Activated T-helper 17 cell treated with anti-CD3 and anti-CD28 coated beads, Interleukin-2, amount 50 U/mL, for 72 hours (primary cell): ENCODE data around the gene IGF2BP2. TPM values are rescaled to one million over a fixed set of nuclear protein-coding genes. Genes with fewer than 3 reads are reported as not detected.
"Not testable (repeated sequence)": the region's sequence is repeated elsewhere in the genome, so short reads cannot be mapped to it uniquely, and the experiment has no call there.

Experiments
- ATAC-seq: fragments of 150-1000 bp; cut with Tn5 transposase; replicated peaks from 2 replicates; pipeline ENCODE4 v1.10.0; 2021; ENCODE audit warnings: mild to moderate bottlenecking, moderate library complexity
- H3K27ac Mint-ChIP-seq: one replicate; pipeline ENCODE4 v1.8.0; 2022; ENCODE audit warnings: mixed read lengths
- H3K27me3 Mint-ChIP-seq: one replicate; pipeline ENCODE4 v1.8.0; 2022; ENCODE audit warnings: mixed read lengths
- H3K36me3 Mint-ChIP-seq: one replicate; pipeline ENCODE4 v1.8.0; 2022; ENCODE audit warnings: low read depth, mild to moderate bottlenecking, mixed read lengths
- H3K4me1 Mint-ChIP-seq: one replicate; pipeline ENCODE4 v1.8.0; 2022; ENCODE audit warnings: mixed read lengths
- H3K4me3 Mint-ChIP-seq: one replicate; pipeline ENCODE4 v1.8.0; 2022; ENCODE audit warnings: mild to moderate bottlenecking, mixed read lengths
- H3K9me3 Mint-ChIP-seq: one replicate; pipeline ENCODE4 v1.8.0; 2022; ENCODE audit warnings: mixed read lengths
- total RNA-seq, 2 donors: library from RNA; stranded (reverse); gene quantifications; one replicate each; pipeline ENCODE4 v1.2.3, GENCODE V29; 2022

Gene IGF2BP2
- total RNA-seq, 2 donors from 2014 or later = 0.28 to 0.82 TPM

DNA sequence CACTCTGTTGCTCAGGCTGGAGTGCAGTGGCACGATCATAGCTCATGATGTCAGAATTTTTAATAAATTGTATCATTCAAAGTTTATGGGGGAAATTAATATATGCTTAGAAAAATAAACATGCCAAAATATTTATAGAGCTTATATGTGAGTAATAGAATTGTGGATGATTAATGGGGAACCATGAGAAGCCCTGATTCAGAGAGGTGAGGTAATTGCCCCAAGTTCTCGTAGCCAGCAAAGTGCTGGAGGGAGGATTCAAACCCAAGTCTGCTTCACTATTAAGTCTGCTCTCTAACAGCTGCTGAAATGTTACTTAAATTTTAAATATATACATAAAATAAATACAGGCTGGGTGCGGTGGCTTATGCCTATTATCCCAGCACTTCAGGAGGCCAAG lies 26.2 kb upstream of the IGF2BP2 start:
- Mint-ChIP-seq H3K4me3 (no peak overlapping the region), H3K36me3 (no peaks in the 10 kb centered on the region), H3K27ac (no peak overlapping the region), H3K9me3 (peaks cover 2% of the 10 kb centered on the region), H3K4me1 (no peaks in the 10 kb centered on the region), H3K27me3 (peaks cover 10% of the 10 kb centered on the region)
- ATAC-seq = no peak

DNA sequence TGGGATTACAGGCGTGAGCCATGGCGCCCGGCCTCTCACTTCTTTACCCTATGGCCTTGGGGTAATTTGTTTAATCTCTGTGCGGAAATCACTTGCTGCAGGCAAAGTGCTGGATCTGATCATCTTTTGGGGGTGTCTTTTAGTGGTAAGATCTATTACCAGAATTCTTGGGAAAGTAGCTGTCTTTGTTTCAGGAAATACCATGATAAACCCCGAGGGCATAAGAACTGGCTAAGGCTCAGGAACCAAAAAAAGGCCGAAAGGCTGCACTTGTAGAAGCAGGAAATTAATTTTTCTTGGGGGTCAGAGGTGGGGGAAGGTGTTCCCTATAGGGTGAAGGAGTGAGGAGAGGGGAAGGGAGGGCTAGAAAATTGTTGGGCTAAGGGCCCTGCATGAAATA lies 22.7 kb upstream of the IGF2BP2 start:
- H3K9me3 Mint-ChIP-seq = no peaks in the 10 kb centered on the region
- H3K4me3 Mint-ChIP-seq = no peak overlapping the region
- H3K4me1 Mint-ChIP-seq = no peaks in the 10 kb centered on the region
- peaks cover 13% of the 10 kb centered on the region for H3K27me3 Mint-ChIP-seq
- no peak overlapping the region for H3K27ac Mint-ChIP-seq
- no peaks in the 10 kb centered on the region for H3K36me3 Mint-ChIP-seq
- ATAC-seq = no peak

DNA sequence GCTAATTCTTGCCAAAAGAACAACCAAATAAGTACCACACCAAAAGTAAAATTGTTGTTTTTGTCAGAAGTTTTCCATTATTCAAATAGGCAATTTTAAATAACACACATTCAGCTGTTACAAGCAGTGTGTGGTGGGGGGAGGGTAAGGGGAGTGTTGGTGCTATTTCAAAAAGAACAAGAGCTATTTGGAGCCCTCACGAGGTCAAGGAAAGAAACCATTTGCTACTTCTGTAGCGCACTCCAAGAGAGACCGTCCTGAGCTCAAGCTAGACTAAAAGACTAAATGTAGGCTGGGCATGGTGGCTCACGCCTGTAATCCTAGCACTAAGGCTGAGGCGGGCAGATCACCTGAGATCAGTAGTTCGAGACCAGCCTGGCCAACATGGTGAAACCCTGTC lies 21.2 kb upstream of the IGF2BP2 start:
- H3K9me3 Mint-ChIP-seq = no peaks in the 10 kb centered on the region
- no peak overlapping the region for H3K27ac Mint-ChIP-seq
- no peaks in the 10 kb centered on the region for H3K4me1 Mint-ChIP-seq
- no peak overlapping the region for H3K4me3 Mint-ChIP-seq
- no peaks in the 10 kb centered on the region for H3K36me3 Mint-ChIP-seq
- peaks cover 12% of the 10 kb centered on the region for H3K27me3 Mint-ChIP-seq
- ATAC-seq = no peak

DNA sequence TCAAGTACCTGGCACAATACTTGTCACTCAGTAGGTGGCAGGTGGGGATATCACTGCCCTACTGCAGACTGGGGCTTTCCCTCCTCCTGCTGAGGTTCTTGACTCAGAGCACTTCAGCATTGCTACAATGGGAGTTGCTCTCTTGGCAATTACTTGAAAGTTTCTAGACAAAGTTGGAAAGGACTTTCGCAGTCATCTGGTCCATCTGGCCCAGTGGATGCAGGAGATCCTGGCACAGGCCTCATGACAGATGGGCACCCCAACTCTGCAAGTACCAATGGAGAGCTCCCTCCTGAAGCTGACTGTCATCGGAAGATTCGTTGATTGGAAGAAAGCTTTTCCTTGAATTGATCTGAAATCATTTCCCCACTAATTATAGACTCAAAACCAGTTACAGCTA lies 19.2 kb upstream of the IGF2BP2 start:
- Mint-ChIP-seq H3K4me3 (no peak overlapping the region), H3K27me3 (peaks cover 16% of the 10 kb centered on the region), H3K4me1 (no peaks in the 10 kb centered on the region), H3K9me3 (no peaks in the 10 kb centered on the region), H3K36me3 (no peaks in the 10 kb centered on the region), H3K27ac (no peak overlapping the region)
- no peak for ATAC-seq

DNA sequence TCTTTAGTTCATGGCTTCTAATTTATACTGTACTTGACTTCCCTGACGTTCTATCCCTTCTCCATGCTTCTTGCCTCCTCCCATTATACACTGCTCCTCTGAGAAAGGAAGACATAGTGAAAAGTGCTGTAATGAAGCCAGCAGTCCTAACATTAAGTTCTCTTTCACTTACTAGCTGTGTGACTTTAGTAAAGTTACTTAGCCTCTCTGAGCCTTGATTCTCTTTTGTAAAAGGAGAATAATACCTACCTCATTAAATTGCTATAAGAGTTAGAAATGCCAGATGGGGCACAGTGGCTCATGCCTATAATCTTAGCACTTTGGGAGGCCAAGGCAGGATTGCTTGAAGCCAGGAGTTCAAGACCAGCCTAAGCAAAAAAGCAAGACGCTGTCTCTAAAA lies 18.8 kb upstream of the IGF2BP2 start:
- H3K27ac Mint-ChIP-seq = no peak overlapping the region
- H3K27me3 Mint-ChIP-seq = peaks cover 19% of the 10 kb centered on the region
- H3K36me3 Mint-ChIP-seq = no peaks in the 10 kb centered on the region
- H3K4me1 Mint-ChIP-seq = no peaks in the 10 kb centered on the region
- ATAC-seq = no peak
- H3K4me3 Mint-ChIP-seq = no peak overlapping the region
- H3K9me3 Mint-ChIP-seq = no peaks in the 10 kb centered on the region

DNA sequence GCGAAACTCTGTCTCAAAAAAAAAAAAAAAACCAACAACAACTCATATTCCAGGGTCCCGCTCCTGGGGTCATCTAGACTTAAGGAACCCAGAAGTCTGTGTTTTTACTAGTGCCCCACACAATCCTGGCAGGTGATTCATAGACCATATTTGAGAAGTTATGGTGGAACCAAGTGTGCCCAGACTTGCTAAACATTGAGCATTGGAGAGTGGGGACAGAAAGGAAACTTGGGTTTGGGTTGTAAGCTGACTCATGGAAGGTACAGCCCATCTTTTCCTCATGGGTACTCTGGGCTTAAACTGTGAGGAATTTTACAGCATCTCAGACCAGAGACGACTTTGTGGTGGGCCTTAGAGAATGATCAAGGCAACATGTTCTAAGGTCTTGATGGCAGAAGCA lies 18.3 kb upstream of the IGF2BP2 start:
- Mint-ChIP-seq H3K4me1 (no peaks in the 10 kb centered on the region), H3K27ac (no peak overlapping the region), H3K36me3 (no peaks in the 10 kb centered on the region), H3K4me3 (no peak overlapping the region), H3K27me3 (peaks cover 19% of the 10 kb centered on the region), H3K9me3 (no peaks in the 10 kb centered on the region)
- no peak for ATAC-seq

DNA sequence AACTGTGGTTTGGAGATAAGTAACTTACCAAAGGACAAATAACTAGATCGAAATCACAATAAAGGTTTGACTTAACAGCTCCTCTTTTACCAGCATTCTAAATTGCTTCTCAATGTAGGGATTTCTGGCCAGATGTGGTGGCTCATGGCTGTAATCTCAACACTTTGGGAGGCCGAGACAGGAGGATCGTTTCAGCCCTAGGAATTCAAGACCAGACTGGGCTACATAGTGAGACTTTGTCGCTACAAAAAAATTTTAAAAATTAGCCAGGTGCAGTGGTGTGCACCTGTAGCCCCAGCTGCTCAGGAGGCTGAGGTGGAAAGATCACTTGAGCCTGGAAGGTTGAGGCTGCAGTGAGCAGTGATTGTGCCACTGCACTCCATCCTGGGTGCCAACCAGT lies 17.4 kb upstream of the IGF2BP2 start:
- Mint-ChIP-seq H3K36me3 (no peaks in the 10 kb centered on the region), H3K27me3 (peaks cover 21% of the 10 kb centered on the region), H3K4me1 (no peaks in the 10 kb centered on the region), H3K27ac (no peak overlapping the region), H3K4me3 (no peak overlapping the region), H3K9me3 (no peaks in the 10 kb centered on the region)
- no peak for ATAC-seq

DNA sequence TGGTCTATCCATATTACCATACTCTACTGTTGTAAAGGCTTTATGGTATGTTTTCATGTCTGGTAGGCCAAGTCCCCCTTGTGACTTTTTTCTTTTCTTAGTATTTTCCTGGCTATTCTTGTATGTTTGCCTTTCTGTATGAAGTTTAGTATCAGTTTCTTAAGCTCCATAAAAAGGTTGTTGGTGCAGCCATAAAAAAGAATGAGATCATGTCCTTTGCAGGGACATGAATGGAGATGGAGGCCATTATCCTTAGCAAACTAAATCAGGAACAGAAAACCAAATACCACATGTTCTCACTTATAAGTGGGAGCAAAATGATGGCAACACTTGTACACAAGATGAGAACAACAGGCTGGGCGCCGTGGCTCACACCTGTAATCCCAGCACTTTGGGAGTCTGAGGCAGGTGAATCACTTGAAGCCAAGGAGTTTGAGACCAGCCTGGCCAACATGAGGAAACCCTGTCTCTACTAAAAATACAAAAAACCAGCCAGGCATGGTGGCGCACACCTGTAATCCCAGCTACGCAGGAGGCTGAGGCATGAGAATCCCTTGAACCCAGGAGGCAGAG lies 13.7 kb upstream of the IGF2BP2 start:
- H3K4me3 Mint-ChIP-seq = not testable (repeated sequence)

DNA sequence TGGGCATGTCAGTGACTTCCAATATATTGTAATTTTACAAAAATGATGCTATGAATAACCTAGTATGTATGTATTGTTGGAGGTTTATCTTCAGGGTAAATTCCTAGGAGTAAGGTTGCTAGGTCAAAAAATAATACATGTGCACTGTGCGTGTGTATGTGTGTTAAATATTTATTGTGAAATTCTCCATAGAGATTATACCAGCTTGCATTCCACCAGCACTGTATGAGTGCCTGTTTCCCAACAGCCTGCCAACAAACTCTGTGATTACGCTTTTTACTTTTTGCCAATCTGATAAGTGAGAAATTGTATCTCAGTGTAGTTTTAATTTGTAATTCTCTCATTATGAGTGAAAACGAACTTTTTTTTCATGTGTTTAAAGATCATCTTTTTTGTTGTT lies 12.6 kb upstream of the IGF2BP2 start:
- no peak overlapping the region for H3K4me3 Mint-ChIP-seq
- H3K27ac Mint-ChIP-seq = no peak overlapping the region
- H3K9me3 Mint-ChIP-seq = no peaks in the 10 kb centered on the region
- peaks cover 22% of the 10 kb centered on the region for H3K27me3 Mint-ChIP-seq
- H3K36me3 Mint-ChIP-seq = no peaks in the 10 kb centered on the region
- no peaks in the 10 kb centered on the region for H3K4me1 Mint-ChIP-seq
- ATAC-seq = no peak

More for the DNA sequence above, 13.7 kb upstream of the IGF2BP2 start:
- not testable (repeated sequence) for ATAC-seq, H3K4me1 Mint-ChIP-seq, H3K27ac Mint-ChIP-seq, H3K36me3 Mint-ChIP-seq, H3K9me3 Mint-ChIP-seq
- peaks cover 18% of the 10 kb centered on the region for H3K27me3 Mint-ChIP-seq

DNA sequence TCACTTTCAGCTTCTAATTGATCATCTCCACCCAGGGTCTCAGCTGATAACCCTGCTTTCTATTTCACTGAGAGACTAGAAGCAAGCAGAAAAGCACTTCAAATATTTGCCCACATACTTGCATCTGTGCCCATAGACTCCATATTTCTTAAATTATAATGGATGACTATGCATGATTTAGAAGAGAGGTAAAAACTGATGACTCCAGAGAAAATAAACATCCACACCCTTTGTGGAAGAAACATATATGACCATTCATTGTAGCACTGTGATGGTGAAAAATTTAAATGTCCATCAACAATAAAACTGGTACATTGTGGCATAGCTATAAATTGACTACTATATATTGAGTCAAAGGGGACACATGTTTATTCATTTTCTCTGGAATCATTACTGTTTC lies 7.1 kb upstream of the IGF2BP2 start:
- H3K4me3 Mint-ChIP-seq = no peak overlapping the region
- peaks cover 37% of the 10 kb centered on the region for H3K27me3 Mint-ChIP-seq
- H3K4me1 Mint-ChIP-seq = no peaks in the 10 kb centered on the region
- H3K9me3 Mint-ChIP-seq = no peaks in the 10 kb centered on the region
- ATAC-seq = no peak
- no peak overlapping the region for H3K27ac Mint-ChIP-seq
- H3K36me3 Mint-ChIP-seq = no peaks in the 10 kb centered on the region

DNA sequence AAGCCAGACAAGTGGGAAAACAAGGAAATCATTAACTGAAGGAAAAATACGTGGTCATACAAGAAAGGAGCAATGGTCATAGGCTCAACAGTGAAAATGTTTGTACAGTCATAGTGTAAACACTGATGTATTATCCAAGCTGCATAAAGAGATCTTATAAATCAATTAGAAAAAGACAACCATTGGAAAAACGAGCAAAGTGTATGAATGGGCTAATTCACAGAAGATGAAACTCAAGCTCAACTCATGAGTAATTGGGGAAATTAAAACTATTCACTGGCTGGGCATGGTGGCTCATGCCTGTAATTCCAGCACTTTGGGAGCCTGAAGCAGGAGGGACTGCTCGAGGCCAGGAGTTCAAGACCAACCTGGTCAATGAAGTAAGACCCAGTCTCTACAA lies 6.4 kb upstream of the IGF2BP2 start:
- peaks cover 5% of the 10 kb centered on the region for H3K36me3 Mint-ChIP-seq
- no peak overlapping the region for H3K4me3 Mint-ChIP-seq
- no peak for ATAC-seq
- no peaks in the 10 kb centered on the region for H3K4me1 Mint-ChIP-seq
- no peaks in the 10 kb centered on the region for H3K9me3 Mint-ChIP-seq
- peaks cover 45% of the 10 kb centered on the region for H3K27me3 Mint-ChIP-seq
- H3K27ac Mint-ChIP-seq = no peak overlapping the region

DNA sequence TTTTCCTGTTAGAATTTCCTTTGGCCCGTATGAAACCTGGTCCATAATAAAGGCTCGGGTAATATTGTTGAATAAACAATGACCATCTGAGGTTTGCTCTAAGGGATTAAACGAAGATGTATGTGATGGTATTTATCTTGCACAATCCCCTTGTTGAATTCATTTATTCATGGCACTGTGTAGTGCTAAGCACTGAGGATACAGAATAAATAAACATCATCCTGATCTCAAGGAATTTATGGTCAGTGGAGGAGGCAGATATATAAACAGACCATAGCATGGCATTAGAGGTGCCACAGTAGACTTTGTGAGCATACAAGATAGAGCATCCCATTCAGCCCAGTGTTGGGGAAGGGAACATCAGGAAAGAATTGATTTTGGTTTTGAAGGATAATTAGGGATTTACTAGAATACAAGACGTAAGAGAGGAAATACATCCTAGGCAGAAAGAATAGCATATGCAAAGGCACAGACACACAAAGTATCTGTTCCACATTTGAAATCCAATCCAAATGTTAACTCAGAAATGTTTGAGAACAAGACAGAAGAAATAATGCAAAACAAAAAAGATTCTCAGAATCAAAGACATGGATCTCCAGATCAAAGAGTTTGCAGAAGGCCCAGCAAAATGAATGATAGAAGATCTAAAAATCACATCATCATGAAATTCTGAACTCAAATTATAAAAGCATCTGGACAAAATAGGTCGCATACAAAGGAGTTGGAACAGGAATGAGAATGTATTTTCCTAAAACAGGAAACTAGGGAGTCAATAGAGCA lies 5.4 kb upstream of the IGF2BP2 start:
- Mint-ChIP-seq H3K27me3 (peaks cover 46% of the 10 kb centered on the region), H3K36me3 (peaks cover 6% of the 10 kb centered on the region), H3K4me3 (no peak overlapping the region), H3K9me3 (no peaks in the 10 kb centered on the region), H3K4me1 (no peaks in the 10 kb centered on the region), H3K27ac (no peak overlapping the region)
- ATAC-seq = no peak

DNA sequence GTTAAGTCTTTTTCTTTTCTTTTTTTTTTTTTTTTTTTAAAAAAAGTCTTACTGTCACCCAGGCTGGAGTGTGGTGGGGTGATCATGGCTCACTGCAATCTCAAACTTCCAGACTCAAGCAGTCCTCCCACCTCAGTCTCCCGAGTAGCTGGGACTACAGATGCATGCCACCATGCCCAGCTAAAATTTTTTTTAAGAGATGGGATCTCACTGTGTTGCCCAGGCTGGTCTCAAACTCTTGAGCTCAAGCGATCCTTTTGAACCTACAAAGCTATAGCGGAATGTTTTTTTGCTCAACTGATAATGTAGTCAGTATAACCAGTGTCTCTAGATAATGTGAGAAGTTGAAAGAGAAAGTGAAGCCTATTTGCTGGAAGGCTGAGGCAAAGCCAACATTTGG lies 3.9 kb upstream of the IGF2BP2 start:
- H3K27ac Mint-ChIP-seq = no peak overlapping the region
- ATAC-seq = no peak
- H3K36me3 Mint-ChIP-seq = peaks cover 6% of the 10 kb centered on the region
- H3K27me3 Mint-ChIP-seq = peaks cover 52% of the 10 kb centered on the region
- no peaks in the 10 kb centered on the region for H3K4me1 Mint-ChIP-seq
- no peaks in the 10 kb centered on the region for H3K9me3 Mint-ChIP-seq
- no peak overlapping the region for H3K4me3 Mint-ChIP-seq

DNA sequence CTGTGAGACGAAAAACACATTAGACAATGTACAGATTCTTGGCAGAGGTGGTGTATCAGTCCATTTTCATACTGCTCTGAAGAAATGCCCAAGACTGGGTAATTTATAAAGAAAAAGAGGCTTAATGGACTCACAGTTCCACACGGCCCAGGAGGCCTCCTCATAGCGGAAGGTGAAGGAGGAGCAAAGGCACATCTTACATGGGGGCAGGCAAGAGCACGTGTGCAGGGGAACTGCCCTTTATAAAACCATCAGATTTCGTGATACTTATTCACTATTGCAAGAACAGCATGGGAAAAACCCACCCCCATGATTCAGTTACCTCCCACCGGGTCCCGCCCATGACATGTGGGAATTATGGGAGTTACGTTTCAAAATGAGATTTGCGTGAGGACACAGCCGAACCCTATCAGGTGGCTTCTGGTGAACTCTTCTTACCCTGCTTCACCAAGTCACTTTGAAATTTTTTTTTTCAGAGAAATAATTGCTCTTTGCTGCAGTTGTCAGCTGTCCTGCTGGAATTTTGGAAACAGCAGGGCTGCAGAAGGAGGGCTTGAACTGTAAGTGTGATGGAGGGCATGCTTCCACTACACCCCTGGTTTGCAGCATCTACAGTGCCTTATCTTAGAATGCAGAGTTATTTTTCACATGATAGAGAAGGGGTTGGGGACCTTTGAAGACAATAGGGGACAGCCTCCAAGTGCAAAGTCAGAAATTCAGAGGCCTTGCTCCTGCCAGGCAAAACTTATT lies 2.9 kb upstream of the IGF2BP2 start:
- H3K4me1 Mint-ChIP-seq = peaks cover 4% of the 10 kb centered on the region
- no peak overlapping the region for H3K27ac Mint-ChIP-seq
- H3K4me3 Mint-ChIP-seq = no peak overlapping the region
- no peak for ATAC-seq
- peaks cover 50% of the 10 kb centered on the region for H3K27me3 Mint-ChIP-seq
- no peaks in the 10 kb centered on the region for H3K9me3 Mint-ChIP-seq
- H3K36me3 Mint-ChIP-seq = peaks cover 6% of the 10 kb centered on the region
